OCI-LY1 (cell line): ENCODE data around the gene GASK1A.

Experiments
- H2AFZ ChIP-seq: fragments of 200-600 bp; sonication (generic), shearing (Covaris generic); 2 replicates; pipeline ENCODE4 v1.6.0; 2014; ENCODE audit warnings: antibody characterized with exemption, mild to moderate bottlenecking, low read length
- H3F3A ChIP-seq: fragments of 200-600 bp; sonication (generic), shearing (Covaris generic); 2 replicates; pipeline ENCODE4 v1.6.0; 2014; ENCODE audit warnings: mild to moderate bottlenecking, antibody characterized with exemption, low read length, moderate library complexity; ENCODE audit not compliant: insufficient read depth
- H3K27ac ChIP-seq: fragments of 200-600 bp; sonication (generic); 2 replicates; pipeline ENCODE4 v1.5.1; 2014; ENCODE audit warnings: low read length, mixed run types, mild to moderate bottlenecking, low read depth; ENCODE audit not compliant: poor library complexity, severe bottlenecking
- H3K27me3 ChIP-seq: fragments of 200-600 bp; sonication (generic); 2 replicates; pipeline ENCODE4 v1.6.0; 2014; ENCODE audit warnings: antibody characterized with exemption, mild to moderate bottlenecking, low read length, moderate library complexity; ENCODE audit not compliant: insufficient read depth
- H3K36me3 ChIP-seq: fragments of 200-600 bp; sonication (generic); 2 replicates; pipeline ENCODE4 v1.6.1; 2014; ENCODE audit warnings: mild to moderate bottlenecking, antibody characterized with exemption, low read length, moderate library complexity, mixed read lengths; ENCODE audit not compliant: insufficient read depth
- H3K4me1 ChIP-seq: fragments of 200-600 bp; sonication (generic); 2 replicates; pipeline ENCODE4 v1.5.1; 2014; ENCODE audit warnings: mild to moderate bottlenecking, low read length, moderate library complexity; ENCODE audit not compliant: insufficient read depth, severe bottlenecking
- H3K4me2 ChIP-seq: fragments of 200-600 bp; sonication (generic), shearing (Covaris generic); 2 replicates; pipeline ENCODE4 v1.6.1; 2014; ENCODE audit warnings: low read length
- H3K4me3 ChIP-seq: fragments of 200-600 bp; sonication (generic); 2 replicates; pipeline ENCODE4 v1.5.1; 2014; ENCODE audit warnings: low read length, low read depth, mild to moderate bottlenecking, mixed read lengths; ENCODE audit not compliant: poor library complexity, severe bottlenecking
- H3K79me2 ChIP-seq: fragments of 200-600 bp; shearing (Covaris generic); 2 replicates; pipeline ENCODE4 v1.6.1; 2016; ENCODE audit warnings: mixed run types, low read length, mixed read lengths; ENCODE audit not compliant: insufficient read depth
- H3K9ac ChIP-seq: fragments of 200-600 bp; sonication (generic), shearing (Covaris generic); 2 replicates; pipeline ENCODE4 v1.6.1; 2014; ENCODE audit warnings: mild to moderate bottlenecking, low read length, mixed read lengths
- H3K9me2 ChIP-seq: fragments of 200-600 bp; sonication (generic), shearing (Covaris generic); 2 replicates; pipeline ENCODE4 v1.6.1; 2014; ENCODE audit warnings: low read depth, mild to moderate bottlenecking, low read length, mixed read lengths
- H3K9me3 ChIP-seq: fragments of 200-600 bp; shearing (Covaris generic); 2 replicates; pipeline ENCODE4 v1.6.1; 2014; ENCODE audit warnings: low read length, mixed read lengths
- H4K20me1 ChIP-seq: fragments of 200-600 bp; sonication (generic), shearing (Covaris generic); 2 replicates; pipeline ENCODE4 v1.6.0; 2016; ENCODE audit warnings: mild to moderate bottlenecking, low read length; ENCODE audit not compliant: insufficient read depth
- EZH2 ChIP-seq: fragments of 200-600 bp; sonication (generic), shearing (Covaris generic); IDR thresholded peaks from 2 replicates; pipeline ENCODE4 v1.8.0; 2017; ENCODE audit warnings: borderline replicate concordance, mixed run types, mild to moderate bottlenecking, antibody characterized with exemption, low read length, moderate library complexity, mixed read lengths
- TF ChIP-seq, protein P1 (sequence below): fragments of 200-600 bp; sonication (generic), shearing (Covaris generic); IDR thresholded peaks from 2 replicates; pipeline ENCODE4 v1.5.1; 2017; ENCODE audit warnings: mild to moderate bottlenecking, antibody characterized with exemption, low read length, moderate library complexity, mixed read lengths

Gene GASK1A

DNA sequence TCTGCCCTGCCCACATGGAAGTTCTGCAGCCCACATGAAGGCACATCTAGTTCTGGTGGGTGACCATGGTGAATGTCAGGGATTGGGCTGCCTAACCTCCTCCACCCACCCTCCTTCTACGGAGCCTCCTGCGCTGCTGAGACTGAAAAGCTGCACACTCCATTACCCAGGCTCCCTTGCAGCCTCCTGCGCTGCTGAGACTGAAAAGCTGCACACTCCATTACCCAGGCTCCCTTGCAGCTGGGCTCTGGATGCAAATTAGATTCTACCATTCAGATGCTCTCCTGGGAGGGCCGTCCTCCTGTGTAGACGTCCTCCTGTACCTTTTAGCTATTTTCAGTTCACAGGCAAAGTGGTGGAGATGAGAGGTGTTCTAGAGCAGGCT, 94.7 kb downstream of the GASK1A start:
- no peak overlapping the region for H3K4me3 ChIP-seq
- TF ChIP-seq, protein P1, sequence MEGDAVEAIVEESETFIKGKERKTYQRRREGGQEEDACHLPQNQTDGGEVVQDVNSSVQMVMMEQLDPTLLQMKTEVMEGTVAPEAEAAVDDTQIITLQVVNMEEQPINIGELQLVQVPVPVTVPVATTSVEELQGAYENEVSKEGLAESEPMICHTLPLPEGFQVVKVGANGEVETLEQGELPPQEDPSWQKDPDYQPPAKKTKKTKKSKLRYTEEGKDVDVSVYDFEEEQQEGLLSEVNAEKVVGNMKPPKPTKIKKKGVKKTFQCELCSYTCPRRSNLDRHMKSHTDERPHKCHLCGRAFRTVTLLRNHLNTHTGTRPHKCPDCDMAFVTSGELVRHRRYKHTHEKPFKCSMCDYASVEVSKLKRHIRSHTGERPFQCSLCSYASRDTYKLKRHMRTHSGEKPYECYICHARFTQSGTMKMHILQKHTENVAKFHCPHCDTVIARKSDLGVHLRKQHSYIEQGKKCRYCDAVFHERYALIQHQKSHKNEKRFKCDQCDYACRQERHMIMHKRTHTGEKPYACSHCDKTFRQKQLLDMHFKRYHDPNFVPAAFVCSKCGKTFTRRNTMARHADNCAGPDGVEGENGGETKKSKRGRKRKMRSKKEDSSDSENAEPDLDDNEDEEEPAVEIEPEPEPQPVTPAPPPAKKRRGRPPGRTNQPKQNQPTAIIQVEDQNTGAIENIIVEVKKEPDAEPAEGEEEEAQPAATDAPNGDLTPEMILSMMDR, result no peak
- TF ChIP-seq EZH2, result no peak
- no peak overlapping the region for H3K9ac ChIP-seq
- no peaks in the 10 kb centered on the region for H3K36me3 ChIP-seq
- H2AFZ ChIP-seq, result no peak overlapping the region
- no peaks in the 10 kb centered on the region for H3K4me1 ChIP-seq
- no peaks in the 10 kb centered on the region for H3K79me2 ChIP-seq
- no peaks in the 10 kb centered on the region for H3F3A ChIP-seq
- no peaks in the 10 kb centered on the region for H3K9me3 ChIP-seq
- no peaks in the 10 kb centered on the region for H3K9me2 ChIP-seq
- no peak overlapping the region for H3K4me2 ChIP-seq
- H4K20me1 ChIP-seq, result no peaks in the 10 kb centered on the region
- H3K27me3 ChIP-seq, result no peaks in the 10 kb centered on the region
- no peak overlapping the region for H3K27ac ChIP-seq

DNA sequence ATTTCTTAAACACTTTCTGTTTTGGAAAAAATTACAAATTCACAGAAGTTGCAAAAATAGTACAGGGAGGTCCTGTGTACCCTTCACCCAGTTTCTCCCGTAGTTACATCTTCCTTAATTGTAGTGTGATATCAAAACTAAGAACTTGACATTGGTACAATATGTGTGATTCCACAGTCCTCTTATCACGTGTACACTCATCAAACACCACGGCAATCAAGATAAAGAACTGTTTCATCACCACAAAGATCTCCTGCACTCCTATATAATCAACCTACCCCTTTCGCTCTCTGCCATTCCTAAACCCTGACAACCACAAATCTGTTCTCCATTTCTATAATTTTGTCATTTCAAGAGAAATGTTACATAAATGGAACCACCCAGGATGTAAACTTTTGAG, 95.4 kb downstream of the GASK1A start:
- no peaks in the 10 kb centered on the region for H3K79me2 ChIP-seq
- H3K36me3 ChIP-seq, result no peaks in the 10 kb centered on the region
- no peak overlapping the region for H2AFZ ChIP-seq
- H3K4me1 ChIP-seq, result no peaks in the 10 kb centered on the region
- no peaks in the 10 kb centered on the region for H3K9me2 ChIP-seq
- no peaks in the 10 kb centered on the region for H3K27me3 ChIP-seq
- no peaks in the 10 kb centered on the region for H4K20me1 ChIP-seq
- no peak overlapping the region for H3K4me3 ChIP-seq
- no peak overlapping the region for H3K9ac ChIP-seq
- no peak overlapping the region for H3K4me2 ChIP-seq
- no peak overlapping the region for H3K27ac ChIP-seq
- H3K9me3 ChIP-seq, result no peaks in the 10 kb centered on the region
- H3F3A ChIP-seq, result no peaks in the 10 kb centered on the region
- no peak for TF ChIP-seq EZH2
- TF ChIP-seq, protein P1, result no peak

DNA sequence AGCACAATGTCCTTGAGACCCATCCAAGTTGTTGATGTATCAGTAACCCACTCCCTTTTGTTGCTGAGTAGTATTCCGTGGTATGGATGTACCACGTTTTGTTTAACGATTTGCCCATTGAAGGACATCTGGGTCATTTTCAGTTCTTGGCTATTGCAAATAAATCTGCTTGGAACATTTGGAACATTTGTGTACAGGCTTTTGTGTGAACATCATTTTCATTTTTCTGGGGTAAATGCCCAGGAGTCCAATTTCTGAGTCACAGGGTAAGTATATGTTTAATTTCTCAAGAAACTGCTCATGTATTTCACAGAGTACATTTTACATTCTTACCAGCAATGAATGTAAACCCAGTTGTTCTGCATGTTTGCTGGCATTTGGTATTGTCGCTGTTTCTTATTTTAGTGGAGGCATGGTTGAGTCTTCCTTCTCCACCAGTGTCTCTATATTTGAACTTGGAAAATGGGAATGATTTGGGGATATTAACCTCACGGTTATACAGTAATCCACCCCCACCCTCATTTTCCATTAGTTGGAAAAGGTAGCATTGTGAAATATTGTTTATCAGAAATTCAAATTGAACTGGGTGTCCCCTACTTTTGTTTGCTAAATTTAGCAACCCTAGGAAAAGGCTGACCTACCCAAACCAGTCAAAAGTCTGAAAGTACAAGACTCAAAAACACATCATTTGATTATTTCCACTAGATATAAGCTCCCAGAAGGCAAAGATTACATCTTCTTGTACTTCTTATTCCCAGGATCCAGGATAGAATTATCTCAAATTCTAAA, 96.0 kb downstream of the GASK1A start:
- TF ChIP-seq, protein P1, result no peak
- TF ChIP-seq EZH2, result no peak
- H3K9me2 ChIP-seq, result no peaks in the 10 kb centered on the region
- no peaks in the 10 kb centered on the region for H4K20me1 ChIP-seq
- no peaks in the 10 kb centered on the region for H3F3A ChIP-seq
- no peaks in the 10 kb centered on the region for H3K27me3 ChIP-seq
- no peak overlapping the region for H3K4me3 ChIP-seq
- H3K79me2 ChIP-seq, result no peaks in the 10 kb centered on the region
- H3K9me3 ChIP-seq, result no peaks in the 10 kb centered on the region
- no peak overlapping the region for H3K4me2 ChIP-seq
- H3K27ac ChIP-seq, result no peak overlapping the region
- H3K9ac ChIP-seq, result no peak overlapping the region
- H2AFZ ChIP-seq, result no peak overlapping the region
- no peaks in the 10 kb centered on the region for H3K36me3 ChIP-seq
- H3K4me1 ChIP-seq, result no peaks in the 10 kb centered on the region
